ENCODE data around the gene MORC2. TPM values are rescaled to one million over a fixed set of nuclear protein-coding genes. Genes with fewer than 3 reads are reported as not detected.

MORC2 gene
- total and polyA plus RNA-seq, 2 donors (not counting 1 experiment from before 2014, with no cell fraction given) = 10.1 to 23.1 TPM

DNA sequence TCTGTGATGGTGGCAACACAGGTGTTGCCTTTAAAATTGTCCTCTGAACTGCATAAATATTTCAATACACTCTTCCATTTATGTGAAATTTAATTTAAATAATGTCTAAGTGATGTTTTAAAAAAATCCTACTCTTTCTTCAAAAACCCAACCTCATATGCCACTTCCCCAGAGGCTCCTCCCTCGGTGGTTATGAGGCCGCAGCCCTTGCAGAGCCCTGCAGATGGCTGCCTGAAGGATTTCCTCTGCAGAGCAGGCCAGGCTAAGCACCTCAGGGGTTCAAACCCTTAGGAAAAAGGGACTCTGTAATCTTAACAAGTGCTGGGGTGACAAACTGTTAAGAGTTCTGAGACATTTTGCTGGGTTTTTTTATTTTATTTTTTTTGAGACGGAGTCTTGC is 25.2 kb downstream of the MORC2 start:
- Histone ChIP-seq H3K79me2 (ENCODE audit: control insufficient read depth, insufficient read depth, low read length) (no peaks in the 10 kb centered on the region), H3K9ac (ENCODE audit: insufficient read depth, low read length) (no peak overlapping the region), H3K36me3 (ENCODE audit: control insufficient read depth, insufficient read depth, low read length) (peaks cover 33% of the 10 kb centered on the region), H3K4me1 (ENCODE audit: control insufficient read depth, extremely low read depth, insufficient read depth, low read length) (no peaks in the 10 kb centered on the region), H3K27me3 (ENCODE audit: control insufficient read depth, insufficient read depth, low read length) (no peaks in the 10 kb centered on the region), H3K4me3 (replicated peaks in 1 of 4; ENCODE audit: control extremely low read depth in 1 of 4, insufficient read depth in 1 of 4, low read depth in 3 of 4, low read length in 4 of 4) (no peak overlapping the region), H2AFZ (ENCODE audit: low read length) (no peak overlapping the region), H3K9me3 (ENCODE audit: control insufficient read depth, insufficient read depth, low read depth, low read length) (no peaks in the 10 kb centered on the region), H3K27ac (ENCODE audit: insufficient read depth, low read length) (no peak overlapping the region), H3K4me2 (ENCODE audit: extremely low read depth, insufficient read depth, low read length) (no peak overlapping the region), H4K20me1 (ENCODE audit: control insufficient read depth, extremely low read depth, insufficient read depth, low read length) (no peaks in the 10 kb centered on the region)
- TF ChIP-seq, protein P1, sequence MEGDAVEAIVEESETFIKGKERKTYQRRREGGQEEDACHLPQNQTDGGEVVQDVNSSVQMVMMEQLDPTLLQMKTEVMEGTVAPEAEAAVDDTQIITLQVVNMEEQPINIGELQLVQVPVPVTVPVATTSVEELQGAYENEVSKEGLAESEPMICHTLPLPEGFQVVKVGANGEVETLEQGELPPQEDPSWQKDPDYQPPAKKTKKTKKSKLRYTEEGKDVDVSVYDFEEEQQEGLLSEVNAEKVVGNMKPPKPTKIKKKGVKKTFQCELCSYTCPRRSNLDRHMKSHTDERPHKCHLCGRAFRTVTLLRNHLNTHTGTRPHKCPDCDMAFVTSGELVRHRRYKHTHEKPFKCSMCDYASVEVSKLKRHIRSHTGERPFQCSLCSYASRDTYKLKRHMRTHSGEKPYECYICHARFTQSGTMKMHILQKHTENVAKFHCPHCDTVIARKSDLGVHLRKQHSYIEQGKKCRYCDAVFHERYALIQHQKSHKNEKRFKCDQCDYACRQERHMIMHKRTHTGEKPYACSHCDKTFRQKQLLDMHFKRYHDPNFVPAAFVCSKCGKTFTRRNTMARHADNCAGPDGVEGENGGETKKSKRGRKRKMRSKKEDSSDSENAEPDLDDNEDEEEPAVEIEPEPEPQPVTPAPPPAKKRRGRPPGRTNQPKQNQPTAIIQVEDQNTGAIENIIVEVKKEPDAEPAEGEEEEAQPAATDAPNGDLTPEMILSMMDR (conservative IDR thresholded peaks at IDR 0.05 in 1 of 2, IDR thresholded peaks at IDR 0.05 in 1 of 2; ENCODE audit: low read depth in 1 of 2, low read length in 2 of 2) = no peak
- TF ChIP-seq EZH2 (IDR thresholded peaks at IDR 0.05; ENCODE audit: low read length, missing control alignments) = no peak
- no peak for DNase-seq (ENCODE audit: low read depth in 2 of 2)

DNA sequence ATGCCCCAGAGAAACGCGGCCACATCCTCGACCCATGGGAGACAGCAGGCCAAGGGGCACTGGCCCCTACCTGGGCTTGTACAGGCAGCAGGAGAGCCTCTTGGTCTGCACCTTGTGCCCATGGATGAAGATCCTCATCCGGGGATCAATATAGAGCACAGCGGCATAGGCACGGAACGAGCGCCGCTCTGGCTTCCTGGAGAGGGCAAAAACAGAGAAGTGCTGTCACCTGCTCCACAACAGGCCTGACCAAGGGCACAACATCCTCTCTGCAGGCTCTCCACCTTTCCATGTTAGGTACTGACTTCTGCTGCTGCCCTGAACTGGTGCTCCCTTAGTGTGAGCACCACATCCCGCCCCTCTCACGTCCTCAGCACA is 27.2 kb downstream of the MORC2 start:
- no peak overlapping the region for H3K9ac ChIP-seq (ENCODE audit: insufficient read depth, low read length)
- H3K27ac ChIP-seq (ENCODE audit: insufficient read depth, low read length) = no peak overlapping the region
- H4K20me1 ChIP-seq (ENCODE audit: control insufficient read depth, extremely low read depth, insufficient read depth, low read length) = no peaks in the 10 kb centered on the region
- H3K4me3 ChIP-seq (replicated peaks in 1 of 4; ENCODE audit: control extremely low read depth in 1 of 4, insufficient read depth in 1 of 4, low read depth in 3 of 4, low read length in 4 of 4) = no peak overlapping the region
- no peaks in the 10 kb centered on the region for H3K9me3 ChIP-seq (ENCODE audit: control insufficient read depth, insufficient read depth, low read depth, low read length)
- TF ChIP-seq EZH2 (IDR thresholded peaks at IDR 0.05; ENCODE audit: low read length, missing control alignments) = no peak
- TF ChIP-seq, protein P1 (conservative IDR thresholded peaks at IDR 0.05 in 1 of 2, IDR thresholded peaks at IDR 0.05 in 1 of 2; ENCODE audit: low read depth in 1 of 2, low read length in 2 of 2) = no peak
- no peaks in the 10 kb centered on the region for H3K4me1 ChIP-seq (ENCODE audit: control insufficient read depth, extremely low read depth, insufficient read depth, low read length)
- H3K79me2 ChIP-seq (ENCODE audit: control insufficient read depth, insufficient read depth, low read length) = no peaks in the 10 kb centered on the region
- DNase-seq (ENCODE audit: low read depth in 2 of 2) = no peak
- no peaks in the 10 kb centered on the region for H3K27me3 ChIP-seq (ENCODE audit: control insufficient read depth, insufficient read depth, low read length)
- H3K36me3 ChIP-seq (ENCODE audit: control insufficient read depth, insufficient read depth, low read length) = peaks cover 35% of the 10 kb centered on the region
- no peak overlapping the region for H3K4me2 ChIP-seq (ENCODE audit: extremely low read depth, insufficient read depth, low read length)
- no peak overlapping the region for H2AFZ ChIP-seq (ENCODE audit: low read length)

DNA sequence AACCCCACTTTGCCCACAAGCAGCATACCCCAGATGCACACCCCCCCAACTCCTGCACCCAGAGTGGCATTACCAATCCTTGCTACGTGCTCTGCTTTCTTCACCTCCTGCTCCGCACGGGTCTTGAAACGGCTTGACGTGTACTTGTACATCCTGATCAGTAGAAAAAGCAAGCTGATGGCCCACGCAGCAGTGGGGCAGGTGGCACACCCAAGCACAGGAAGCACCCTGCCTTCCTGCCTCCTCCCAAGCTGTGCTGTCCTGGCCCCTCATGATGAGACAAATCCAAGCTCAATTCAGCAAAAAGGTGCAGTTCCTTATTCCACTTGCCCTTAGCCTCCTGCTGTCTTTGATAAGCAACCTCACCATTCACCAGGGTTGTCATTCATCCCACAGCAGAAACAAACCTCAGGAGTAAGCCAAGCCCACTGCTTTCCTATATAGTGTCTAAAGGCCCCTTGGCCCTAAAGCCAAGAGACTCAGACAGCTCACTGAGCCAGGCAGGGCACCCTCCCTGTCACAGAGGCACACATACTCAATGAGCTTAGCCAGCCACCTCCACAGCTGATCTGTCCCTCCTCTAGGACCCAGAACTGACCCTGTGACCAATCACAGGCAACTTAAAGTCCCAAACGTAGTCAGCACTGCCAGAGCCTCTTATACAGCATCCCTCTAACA is 27.8 kb downstream of the MORC2 start:
- no peak overlapping the region for H3K4me2 ChIP-seq (ENCODE audit: extremely low read depth, insufficient read depth, low read length)
- H3K36me3 ChIP-seq (ENCODE audit: control insufficient read depth, insufficient read depth, low read length) = peaks cover 34% of the 10 kb centered on the region
- no peaks in the 10 kb centered on the region for H3K9me3 ChIP-seq (ENCODE audit: control insufficient read depth, insufficient read depth, low read depth, low read length)
- no peak for DNase-seq (ENCODE audit: low read depth in 2 of 2)
- no peaks in the 10 kb centered on the region for H3K79me2 ChIP-seq (ENCODE audit: control insufficient read depth, insufficient read depth, low read length)
- no peaks in the 10 kb centered on the region for H3K4me1 ChIP-seq (ENCODE audit: control insufficient read depth, extremely low read depth, insufficient read depth, low read length)
- no peak overlapping the region for H3K9ac ChIP-seq (ENCODE audit: insufficient read depth, low read length)
- no peaks in the 10 kb centered on the region for H3K27me3 ChIP-seq (ENCODE audit: control insufficient read depth, insufficient read depth, low read length)
- H2AFZ ChIP-seq (ENCODE audit: low read length) = no peak overlapping the region
- H4K20me1 ChIP-seq (ENCODE audit: control insufficient read depth, extremely low read depth, insufficient read depth, low read length) = no peaks in the 10 kb centered on the region
- H3K4me3 ChIP-seq (replicated peaks in 1 of 4; ENCODE audit: control extremely low read depth in 1 of 4, insufficient read depth in 1 of 4, low read depth in 3 of 4, low read length in 4 of 4) = no peak overlapping the region
- TF ChIP-seq, protein P1 (conservative IDR thresholded peaks at IDR 0.05 in 1 of 2, IDR thresholded peaks at IDR 0.05 in 1 of 2; ENCODE audit: low read depth in 1 of 2, low read length in 2 of 2) = no peak
- no peak for TF ChIP-seq EZH2 (IDR thresholded peaks at IDR 0.05; ENCODE audit: low read length, missing control alignments)
- H3K27ac ChIP-seq (ENCODE audit: insufficient read depth, low read length) = no peak overlapping the region
